Lung (tissue), 12 donors: ENCODE data around the gene PDIK1L. TPM values are rescaled to one million over a fixed set of nuclear protein-coding genes. Genes with fewer than 3 reads are reported as not detected.
A peak's percentile ranks its signal among the peaks of the same experiment; 100 is the strongest.

Experiments used
- ATAC-seq: fragments of 200-7000 bp; cut with Tn5 transposase; one replicate; pipeline ENCODE4 v1.9.1; 2020; ENCODE audit warnings: moderate number of reproducible peaks; ENCODE audit not compliant: insufficient read depth, low FRiP score
- DNase-seq, 3 donors: peaks; one replicate each; pipeline ENCODE4 v3.0.0-alpha.2; 2013 to 2017
- H3K27ac ChIP-seq, 2 donors: one replicate each; pipeline ENCODE4 v1.5.1; 2013; ENCODE audit warnings: mild to moderate bottlenecking in 2 of 2, moderate library complexity in 2 of 2, control low read depth in 1 of 2, inconsistent platforms in 1 of 2, low read depth in 1 of 2, low read length in 1 of 2
- H3K27me3 ChIP-seq, 3 donors: one replicate each; pipeline ENCODE4 v1.5.1; 2013; ENCODE audit warnings: low read length in 2 of 3; ENCODE audit not compliant: control insufficient read depth in 3 of 3, insufficient read depth in 3 of 3
- H3K36me3 ChIP-seq, 4 donors: one replicate each; pipeline ENCODE4 v1.5.1; 2013; ENCODE audit warnings: low read length in 4 of 4, mild to moderate bottlenecking in 1 of 4, moderate library complexity in 1 of 4; ENCODE audit not compliant: control insufficient read depth in 4 of 4, insufficient read depth in 4 of 4
- H3K4me1 ChIP-seq, 5 donors: one replicate each; pipeline ENCODE4 v1.5.1; 2013; ENCODE audit warnings: low read length in 5 of 5, mild to moderate bottlenecking in 2 of 5, moderate library complexity in 1 of 5; ENCODE audit not compliant: control insufficient read depth in 5 of 5, insufficient read depth in 5 of 5
- H3K4me3 ChIP-seq: one replicate; pipeline ENCODE4 v1.5.1; 2013; ENCODE audit warnings: mild to moderate bottlenecking, control low read depth, moderate library complexity
- H3K9ac ChIP-seq, 2 donors: one replicate each; pipeline ENCODE4 v1.5.1; 2013; ENCODE audit warnings: low read length in 2 of 2, control low read depth in 1 of 2; ENCODE audit not compliant: insufficient read depth in 1 of 2
- H3K9me3 ChIP-seq, 4 donors: one replicate each; pipeline ENCODE4 v1.5.1; 2013; ENCODE audit warnings: low read length in 3 of 4, mild to moderate bottlenecking in 1 of 4, moderate library complexity in 1 of 4; ENCODE audit not compliant: control insufficient read depth in 4 of 4, insufficient read depth in 3 of 4
- CTCF ChIP-seq: IDR thresholded peaks from 2 replicates; pipeline ENCODE4 v1.5.1; 2012; ENCODE audit warnings: mild to moderate bottlenecking; ENCODE audit errors: control extremely low read depth, extremely low read depth
- WGBS, 2 donors: extraction: QIAGEN DNeasy Blood & Tissue Kit; methylation state at CpG; one replicate each; pipeline ENCODE4 v1.1.7; 2013; 5-methylcytosine and 5-hydroxymethylcytosine counted together
- polyA plus RNA-seq, 2 donors: library from polyadenylated mRNA; stranded (reverse); fragments of 200-250 nt; gene quantifications; one replicate each; pipeline ENCODE4 v1.2.1, GENCODE V29; 2013
- total RNA-seq, 2 donors: library from RNA; depleted of rRNA in 1 of 2; stranded (reverse); fragments of >200 nt in 1 of 2; gene quantifications; one replicate each; pipeline ENCODE4 v1.2.1, GENCODE V29; 2014 to 2021
- donor health status: control.
- donor health status: control.
- donor health status: Bipolar disorder and iron deficiency.
- donor health status: healthy.
- donor health status: DM: yes; HTN: yes; CAD: no.

PDIK1L gene
- total and polyA plus RNA-seq, 4 donors, result 2.9 to 15.4 (median 6.3) TPM

- WGBS, 2 donors, result 64 to 75% methylated on average over 4 of the region's 4 CpGs
- TF ChIP-seq CTCF, result no peak
- Histone ChIP-seq H3K9ac (no peak overlapping the region), H3K27me3 (no peaks in the 10 kb centered on the region), H3K36me3 (peaks cover 2 to 13% (median 7%) of the 10 kb centered on the region in 4 donors), H3K9me3 (no peaks in the 10 kb centered on the region), H3K4me3 (no peak overlapping the region), H3K27ac (no peak overlapping the region), H3K4me1 (peaks cover 0 to 14% (median 3%) of the 10 kb centered on the region in 5 donors)
- DNase-seq (peak in 1 of 3 donors; percentile 16), ATAC-seq (no peak)
These were observed 13.1 kb downstream of the PDIK1L start for GRCh38 chr1:26124418-26125331.

GRCh38 chr1:26125382-26125781, 13.8 kb downstream of the PDIK1L start:
- Histone ChIP-seq H3K27ac (no peak overlapping the region), H3K27me3 (no peaks in the 10 kb centered on the region), H3K9ac (no peak overlapping the region), H3K9me3 (no peaks in the 10 kb centered on the region), H3K4me3 (no peak overlapping the region), H3K36me3 (peaks cover 2 to 13% (median 4%) of the 10 kb centered on the region in 4 donors), H3K4me1 (peaks cover 0 to 14% (median 3%) of the 10 kb centered on the region in 5 donors)
- no peak for TF ChIP-seq CTCF
- DNase-seq, result no peak
- ATAC-seq, result no peak

- Histone ChIP-seq H3K9me3 (no peaks in the 10 kb centered on the region), H3K4me3 (no peak overlapping the region), H3K27me3 (no peaks in the 10 kb centered on the region), H3K9ac (no peak overlapping the region), H3K36me3 (peaks cover 2 to 13% (median 3%) of the 10 kb centered on the region in 4 donors), H3K27ac (no peak overlapping the region), H3K4me1 (peaks cover 0 to 14% (median 3%) of the 10 kb centered on the region in 5 donors)
- no peak for TF ChIP-seq CTCF
- WGBS, 2 donors, result 31 to 34% methylated on average over 1 of the region's 1 CpG
- DNase-seq (no peak), ATAC-seq (no peak)
These were observed 14.3 kb downstream of the PDIK1L start for GRCh38 chr1:26125946-26126320.
